Panc1 (cell line): ENCODE results near the gene UNC5B. TPM values are rescaled to one million over a fixed set of nuclear protein-coding genes. Genes with fewer than 3 reads are reported as not detected.

Experiments
- ATAC-seq: fragments of 200-7000 bp; cut with Tn5 transposase; 2 replicates; pipeline ENCODE4 v1.9.1; 2020; ENCODE audit warnings: mild to moderate bottlenecking, moderate library complexity
- BruUV-seq: library from RNA; stranded (reverse); fragments of 400-500 nt; replicated peaks from 2 replicates; lab custom pipeline; 2021; lab: Mats Ljungman, UMichigan
- CTCF ChIA-PET: fragments of 300-600 bp; sonication (Branson Sonifier 250); formaldehyde crosslinking; loops from one replicate; lab custom pipeline; 2022; ENCODE audit warnings: antibody characterized with exemption; lab: Charles Lee
- POLR2A ChIA-PET: fragments of 300-600 bp; sonication (Branson Sonifier 250); formaldehyde crosslinking; loops from one replicate; lab custom pipeline; 2022; ENCODE audit warnings: antibody characterized with exemption; lab: Charles Lee
- DNase-seq: peaks from one replicate; pipeline ENCODE4 v3.0.0-alpha.2; 2010; ENCODE audit warnings: low read depth, low spot score
- H3K27ac ChIP-seq: 2 replicates; pipeline ENCODE4 v1.5.1; 2011; ENCODE audit warnings: mild to moderate bottlenecking, low read length, inconsistent platforms
- H3K27me3 ChIP-seq: fragments of 200-500 bp; sonication (Bioruptor generic); 2 replicates; pipeline ENCODE4 v1.6.0; 2014; ENCODE audit warnings: low read length, inconsistent platforms; ENCODE audit not compliant: control insufficient read depth, insufficient read depth
- H3K36me3 ChIP-seq: fragments of 200-500 bp; sonication (Bioruptor generic); 2 replicates; pipeline ENCODE4 v1.5.1; 2014; ENCODE audit warnings: inconsistent platforms, mild to moderate bottlenecking, low read length, moderate library complexity; ENCODE audit not compliant: control insufficient read depth, insufficient read depth
- H3K4me1 ChIP-seq: 2 replicates; pipeline ENCODE4 v1.5.1; 2011; ENCODE audit warnings: inconsistent platforms, mild to moderate bottlenecking, low read length, moderate library complexity; ENCODE audit not compliant: control insufficient read depth, insufficient read depth
- H3K4me3 ChIP-seq, 2 experiments: 2 replicates each; pipeline ENCODE4 v1.5.1; 2011 to 2012; ENCODE audit warnings: low read depth in 2 of 2, low read length in 2 of 2, mild to moderate bottlenecking in 2 of 2, inconsistent platforms in 1 of 2, moderate library complexity in 1 of 2
- H3K9me3 ChIP-seq: fragments of 200-500 bp; sonication (Bioruptor generic); 2 replicates; pipeline ENCODE4 v1.5.1; 2014; ENCODE audit warnings: low read depth, mild to moderate bottlenecking, inconsistent platforms, low read length, moderate library complexity; ENCODE audit not compliant: control insufficient read depth, insufficient read depth
- POLR2AphosphoS5 ChIP-seq: IDR thresholded peaks from 2 replicates; pipeline ENCODE4 v1.6.1; 2012; ENCODE audit warnings: mild to moderate bottlenecking, low read depth, low read length, moderate library complexity
- REST ChIP-seq, 2 experiments: IDR thresholded peaks; 2 replicates each; pipeline ENCODE4 v1.6.1; 2011 to 2012; ENCODE audit warnings: low read depth in 2 of 2, control low read depth in 1 of 2, low read length in 1 of 2, mild to moderate bottlenecking in 1 of 2, moderate library complexity in 1 of 2; ENCODE audit not compliant: insufficient read depth in 1 of 2
- SIN3A ChIP-seq: IDR thresholded peaks from 2 replicates; pipeline ENCODE4 v1.6.1; 2012; ENCODE audit warnings: low read depth, mild to moderate bottlenecking, low read length, moderate library complexity, borderline replicate concordance; ENCODE audit not compliant: insufficient read depth
- TCF7L2 ChIP-seq: IDR thresholded peaks from 2 replicates; pipeline ENCODE4 v1.6.1; 2011; ENCODE audit warnings: mild to moderate bottlenecking, low read depth, low read length, inconsistent platforms
- in situ Hi-C: cut with HindIII; loops from 2 replicates; pipeline ENCODE4 v1.10.0; 2016; ENCODE audit warnings: low sequenced_read_pairs, low pct_unique_long_range_greater_than_20kb
- intact Hi-C: fragments of 100-400 bp; cut with micrococcal nuclease; formaldehyde crosslinking; loops from one replicate; pipeline ENCODE4 v1.10.0; 2022; ENCODE audit not compliant: unreplicated experiment
- total RNA-seq: library from RNA; stranded (reverse); gene quantifications from one replicate; pipeline ENCODE4 v1.2.1, GENCODE V29; 2021; ENCODE audit not compliant: unreplicated experiment
- TF ChIP-seq, protein P1 (sequence below): fragments of 450-650 bp; IDR thresholded peaks from 2 replicates; pipeline ENCODE4 v1.5.1; 2017; ENCODE audit warnings: mild to moderate bottlenecking

The UNC5B gene
- total RNA-seq, 1 experiment from 2014 or later = 1.1 TPM

DNA sequence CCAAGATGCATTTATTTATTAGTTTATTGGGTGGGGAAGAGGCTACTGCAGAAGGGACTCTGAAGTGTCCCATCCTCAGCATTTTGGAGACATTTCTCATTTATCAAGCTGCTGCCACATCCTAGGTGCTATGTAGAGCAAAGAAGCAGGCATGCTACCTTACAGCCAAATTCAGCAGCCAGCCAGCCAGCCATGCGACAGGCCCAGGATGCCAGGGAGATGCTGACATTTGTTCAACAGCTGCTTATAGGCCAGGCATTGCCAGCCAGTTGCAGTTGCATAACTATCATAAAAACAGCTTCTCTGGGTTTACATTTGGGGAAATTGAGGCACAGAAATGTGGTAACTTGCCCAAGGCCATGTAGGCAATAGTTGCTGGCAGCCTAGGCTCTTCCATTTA lies 109.0 kb downstream of the UNC5B start:
- BruUV-seq = no TSS peak
- intact Hi-C loops = no loop called here
- DNase-seq = no peak
- no peaks in the 10 kb centered on the region for H3K9me3 ChIP-seq
- CTCF ChIA-PET = interaction anchor here (1.3 kb wide), 1 partner anchor 38 kb away, joined by 3 read pairs; no protein-coding TSS in a partner anchor
- H3K36me3 ChIP-seq = no peaks in the 10 kb centered on the region
- no peak overlapping the region for H3K4me3 ChIP-seq
- peaks cover 10% of the 10 kb centered on the region for H3K4me1 ChIP-seq
- ATAC-seq = no peak
- TF ChIP-seq POLR2AphosphoS5 = no peak
- TF ChIP-seq, protein P1, sequence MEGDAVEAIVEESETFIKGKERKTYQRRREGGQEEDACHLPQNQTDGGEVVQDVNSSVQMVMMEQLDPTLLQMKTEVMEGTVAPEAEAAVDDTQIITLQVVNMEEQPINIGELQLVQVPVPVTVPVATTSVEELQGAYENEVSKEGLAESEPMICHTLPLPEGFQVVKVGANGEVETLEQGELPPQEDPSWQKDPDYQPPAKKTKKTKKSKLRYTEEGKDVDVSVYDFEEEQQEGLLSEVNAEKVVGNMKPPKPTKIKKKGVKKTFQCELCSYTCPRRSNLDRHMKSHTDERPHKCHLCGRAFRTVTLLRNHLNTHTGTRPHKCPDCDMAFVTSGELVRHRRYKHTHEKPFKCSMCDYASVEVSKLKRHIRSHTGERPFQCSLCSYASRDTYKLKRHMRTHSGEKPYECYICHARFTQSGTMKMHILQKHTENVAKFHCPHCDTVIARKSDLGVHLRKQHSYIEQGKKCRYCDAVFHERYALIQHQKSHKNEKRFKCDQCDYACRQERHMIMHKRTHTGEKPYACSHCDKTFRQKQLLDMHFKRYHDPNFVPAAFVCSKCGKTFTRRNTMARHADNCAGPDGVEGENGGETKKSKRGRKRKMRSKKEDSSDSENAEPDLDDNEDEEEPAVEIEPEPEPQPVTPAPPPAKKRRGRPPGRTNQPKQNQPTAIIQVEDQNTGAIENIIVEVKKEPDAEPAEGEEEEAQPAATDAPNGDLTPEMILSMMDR = no peak
- TF ChIP-seq REST (IDR thresholded peaks at IDR 0.05; ENCODE audit: insufficient read depth in 1 of 2, low read depth in 2 of 2, low read length in 1 of 2) = no peak
- no peak for TF ChIP-seq SIN3A
- no peak for TF ChIP-seq TCF7L2
- H3K27me3 ChIP-seq = no peaks in the 10 kb centered on the region
- no peak overlapping the region for H3K27ac ChIP-seq
- in situ Hi-C loops = no loop called here
- POLR2A ChIA-PET = no interaction called here

DNA sequence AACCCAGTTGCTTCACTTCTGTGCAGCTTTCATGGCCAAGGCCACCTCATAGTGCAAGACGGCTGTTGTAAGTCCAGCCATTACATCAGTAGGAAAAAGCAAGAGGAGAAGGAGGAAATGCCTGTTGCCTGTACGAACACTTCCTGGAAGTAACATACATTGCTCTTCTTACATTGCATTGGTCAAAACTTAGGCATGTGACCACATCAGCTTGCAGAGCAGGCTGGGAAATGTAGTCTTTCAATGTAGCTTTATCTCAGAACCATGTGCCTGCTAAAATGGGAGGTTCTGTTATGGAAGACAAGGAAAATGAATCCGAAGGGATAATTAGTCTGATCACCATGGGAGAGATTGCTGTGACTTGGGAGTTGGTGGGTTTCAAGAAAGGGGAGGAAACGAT lies 111.0 kb downstream of the UNC5B start:
- no peaks in the 10 kb centered on the region for H3K36me3 ChIP-seq
- no peaks in the 10 kb centered on the region for H3K27me3 ChIP-seq
- intact Hi-C loops (no loop called here), in situ Hi-C loops (no loop called here)
- ChIA-PET POLR2A (no interaction called here), CTCF (no interaction called here)
- peaks cover 10% of the 10 kb centered on the region for H3K4me1 ChIP-seq
- no peak overlapping the region for H3K27ac ChIP-seq
- H3K4me3 ChIP-seq = no peak overlapping the region
- BruUV-seq = no TSS peak
- TF ChIP-seq REST (IDR thresholded peaks at IDR 0.05; ENCODE audit: insufficient read depth in 1 of 2, low read depth in 2 of 2, low read length in 1 of 2) (no peak), TCF7L2 (no peak), POLR2AphosphoS5 (no peak), SIN3A (no peak)
- TF ChIP-seq, protein P1 = no peak
- no peak for ATAC-seq
- H3K9me3 ChIP-seq = no peaks in the 10 kb centered on the region
- no peak for DNase-seq
